Measurements from ENCODE around the gene CCN2.

CCN2 gene

GRCh38 chr6:131989036-131989435, 37.9 kb upstream of the CCN2 start:
- no peak for TF ChIP-seq CTCF (conservative IDR thresholded peaks at IDR 0.05)
- no peak overlapping the region for H3K27ac ChIP-seq

- no peak overlapping the region for H3K27ac ChIP-seq
- no peak for TF ChIP-seq CTCF (conservative IDR thresholded peaks at IDR 0.05)
These were observed 31.6 kb upstream of the CCN2 start for GRCh38 chr6:131982740-131983259.

GRCh38 chr6:131981624-131981978, 30.4 kb upstream of the CCN2 start:
- no peak for TF ChIP-seq CTCF (conservative IDR thresholded peaks at IDR 0.05)
- H3K27ac ChIP-seq = peak overlapping the region; percentile 6; the same call in 1 of the 2 replicates

GRCh38 chr6:131980791-131981623, 29.8 kb upstream of the CCN2 start:
- no peak for TF ChIP-seq CTCF (conservative IDR thresholded peaks at IDR 0.05)
- peak overlapping the region; percentile 6; the same call in 1 of the 2 replicates for H3K27ac ChIP-seq

- no peak for TF ChIP-seq CTCF (conservative IDR thresholded peaks at IDR 0.05)
- no peak overlapping the region for H3K27ac ChIP-seq
These were observed 29.2 kb upstream of the CCN2 start for GRCh38 chr6:131980338-131980790.

GRCh38 chr6:131979515-131980337, 28.6 kb upstream of the CCN2 start:
- TF ChIP-seq CTCF (conservative IDR thresholded peaks at IDR 0.05) = no peak
- no peak overlapping the region for H3K27ac ChIP-seq

- no peak overlapping the region for H3K27ac ChIP-seq
These were observed 27.4 kb upstream of the CCN2 start for GRCh38 chr6:131978522-131978921.

More at GRCh38 chr6:131978522-131978921, 27.4 kb upstream of the CCN2 start:
- TF ChIP-seq CTCF (conservative IDR thresholded peaks at IDR 0.05) = no peak
